H9 (cell line): Measurements from ENCODE around the gene GHSR. TPM values are rescaled to one million over a fixed set of nuclear protein-coding genes. Genes with fewer than 3 reads are reported as not detected.

Source experiments
- DNase-seq: peaks from one replicate; pipeline ENCODE4 v3.0.0-alpha.2; 2017
- H2AFZ ChIP-seq: one replicate; pipeline ENCODE4 v1.6.1; 2013; ENCODE audit warnings: mild to moderate bottlenecking, low read length, control low read depth, moderate library complexity
- H2AK5ac ChIP-seq: 2 replicates; pipeline ENCODE4 v1.6.1; 2013; ENCODE audit warnings: low read length, control low read depth, mixed read lengths; ENCODE audit not compliant: insufficient read length
- H2BK120ac ChIP-seq: one replicate; pipeline ENCODE4 v1.6.1; 2013; ENCODE audit warnings: low read depth, mild to moderate bottlenecking, low read length, control low read depth, inconsistent platforms; ENCODE audit not compliant: poor library complexity, severe bottlenecking
- H2BK12ac ChIP-seq: 2 replicates; pipeline ENCODE4 v1.6.1; 2013; ENCODE audit warnings: low read length, control low read depth, mixed read lengths, low read depth; ENCODE audit not compliant: insufficient read length
- H2BK15ac ChIP-seq: 2 replicates; pipeline ENCODE4 v1.6.1; 2013; ENCODE audit warnings: low read depth, low read length, control low read depth
- H2BK20ac ChIP-seq: one replicate; pipeline ENCODE4 v1.6.1; 2013; ENCODE audit warnings: low read depth, mild to moderate bottlenecking, low read length, control low read depth, inconsistent platforms; ENCODE audit not compliant: poor library complexity, severe bottlenecking
- H2BK5ac ChIP-seq: 2 replicates; pipeline ENCODE4 v1.6.1; 2013; ENCODE audit warnings: low read length, control low read depth, mixed read lengths; ENCODE audit not compliant: insufficient read length
- H3K14ac ChIP-seq: 2 replicates; pipeline ENCODE4 v1.6.1; 2013; ENCODE audit warnings: low read length, control low read depth; ENCODE audit not compliant: insufficient read depth
- H3K18ac ChIP-seq: 2 replicates; pipeline ENCODE4 v1.6.1; 2013; ENCODE audit warnings: low read depth, mild to moderate bottlenecking, mixed read lengths, low read length, control low read depth; ENCODE audit not compliant: insufficient read length
- H3K23ac ChIP-seq: 2 replicates; pipeline ENCODE4 v1.6.1; 2013; ENCODE audit warnings: low read length, control low read depth, mixed read lengths, low read depth; ENCODE audit not compliant: insufficient read length
- H3K23me2 ChIP-seq: 2 replicates; pipeline ENCODE4 v1.6.1; 2013; ENCODE audit warnings: low read depth, mild to moderate bottlenecking, mixed read lengths, low read length, control low read depth; ENCODE audit not compliant: insufficient read length, poor library complexity, severe bottlenecking
- H3K27ac ChIP-seq: 2 replicates; pipeline ENCODE4 v1.5.1; 2013; ENCODE audit warnings: low read length, control low read depth, mixed read lengths, low read depth; ENCODE audit not compliant: insufficient read length
- H3K27me3 ChIP-seq: 2 replicates; pipeline ENCODE4 v1.6.1; 2013; ENCODE audit warnings: low read length, control low read depth, inconsistent platforms; ENCODE audit not compliant: insufficient read depth
- H3K4ac ChIP-seq: 2 replicates; pipeline ENCODE4 v1.6.1; 2013; ENCODE audit warnings: low read depth, mild to moderate bottlenecking, control low read depth, inconsistent platforms, low read length, moderate library complexity
- H3K4me1 ChIP-seq: 2 replicates; pipeline ENCODE4 v1.6.1; 2013; ENCODE audit warnings: low read length, control low read depth, inconsistent platforms; ENCODE audit not compliant: insufficient read depth
- H3K4me2 ChIP-seq: 2 replicates; pipeline ENCODE4 v1.6.1; 2013; ENCODE audit warnings: low read length, control low read depth, mixed read lengths; ENCODE audit not compliant: insufficient read length, insufficient read depth
- H3K56ac ChIP-seq: 2 replicates; pipeline ENCODE4 v1.6.1; 2013; ENCODE audit warnings: low read depth, mild to moderate bottlenecking, mixed read lengths, low read length, control low read depth; ENCODE audit not compliant: insufficient read length
- H3K79me1 ChIP-seq: 2 replicates; pipeline ENCODE4 v1.6.1; 2013; ENCODE audit warnings: low read depth, mild to moderate bottlenecking, moderate library complexity, low read length, control low read depth, inconsistent platforms; ENCODE audit not compliant: insufficient read depth, poor library complexity, severe bottlenecking
- H3K79me2 ChIP-seq: 2 replicates; pipeline ENCODE4 v1.6.1; 2013; ENCODE audit warnings: low read length, control low read depth, inconsistent platforms; ENCODE audit not compliant: insufficient read depth
- H3K9ac ChIP-seq: 2 replicates; pipeline ENCODE4 v1.6.1; 2013; ENCODE audit warnings: low read length, control low read depth, mixed read lengths; ENCODE audit not compliant: insufficient read length; ENCODE audit errors: extremely low read depth
- H3K9me3 ChIP-seq: one replicate; pipeline ENCODE4 v1.6.1; 2013; ENCODE audit warnings: low read depth, low read length, inconsistent platforms; ENCODE audit not compliant: control insufficient read depth
- H3T11ph ChIP-seq: one replicate; pipeline ENCODE4 v1.6.1; 2013; ENCODE audit warnings: mild to moderate bottlenecking, low read length, control low read depth, inconsistent platforms
- H4K20me1 ChIP-seq: one replicate; pipeline ENCODE4 v1.6.1; 2013; ENCODE audit not compliant: control insufficient read depth, insufficient read length, insufficient read depth
- H4K5ac ChIP-seq: 2 replicates; pipeline ENCODE4 v1.6.1; 2013; ENCODE audit warnings: low read depth, mild to moderate bottlenecking, mixed read lengths, low read length, control low read depth; ENCODE audit not compliant: insufficient read length
- H4K8ac ChIP-seq: replicated peaks from 2 replicates; pipeline ENCODE4 v1.6.1; 2013; ENCODE audit warnings: low read length, control low read depth, mixed read lengths, low read depth; ENCODE audit not compliant: insufficient read length
- H4K91ac ChIP-seq: 2 replicates; pipeline ENCODE4 v1.6.1; 2013; ENCODE audit warnings: low read depth, mild to moderate bottlenecking, moderate library complexity, mixed read lengths, low read length, control low read depth; ENCODE audit not compliant: insufficient read length
- H3K27ac Mint-ChIP-seq, 3 experiments: 2 replicates in 2 of 3; 3 replicates in 1 of 3; pipeline ENCODE4 v1.8.0; 2020 to 2021; ENCODE audit warnings: mixed read lengths in 3 of 3, mild to moderate bottlenecking in 1 of 3, moderate library complexity in 1 of 3
- H3K27me3 Mint-ChIP-seq: 2 replicates; pipeline ENCODE4 v1.8.0; 2021; ENCODE audit warnings: low read depth, mild to moderate bottlenecking, moderate library complexity, mixed read lengths
- H3K36me3 Mint-ChIP-seq, 3 experiments: 2 replicates in 2 of 3; 3 replicates in 1 of 3; pipeline ENCODE4 v1.8.0; 2020 to 2021; ENCODE audit warnings: low read depth in 3 of 3, mixed read lengths in 3 of 3; ENCODE audit not compliant: insufficient read depth in 1 of 3
- H3K4me1 Mint-ChIP-seq, 2 experiments: 2 replicates each; pipeline ENCODE4 v1.8.0; 2020; ENCODE audit warnings: mixed read lengths in 2 of 2
- H3K4me3 Mint-ChIP-seq, 2 experiments: 2 replicates in 1 of 2; 3 replicates in 1 of 2; pipeline ENCODE4 v1.8.0; 2020 to 2021; ENCODE audit warnings: mild to moderate bottlenecking in 2 of 2, mixed read lengths in 2 of 2, moderate library complexity in 1 of 2
- H3K9me3 Mint-ChIP-seq, 2 experiments: 2 replicates in 1 of 2; 3 replicates in 1 of 2; pipeline ENCODE4 v1.8.0; 2020; ENCODE audit warnings: mild to moderate bottlenecking in 2 of 2, mixed read lengths in 2 of 2, moderate library complexity in 1 of 2
- WGBS: extraction: QIAGEN DNeasy Blood & Tissue Kit; methylation state at CpG from one replicate; pipeline ENCODE4 v1.1.7; 2013; ENCODE audit warnings: missing lambda C conversion rate, low lambda C conversion rate, mixed read lengths; ENCODE audit not compliant: insufficient read length; ENCODE audit errors: extremely low coverage; 5-methylcytosine and 5-hydroxymethylcytosine counted together
- total RNA-seq: library from RNA; stranded (reverse); gene quantifications from 2 replicates; pipeline ENCODE4 v1.2.1, GENCODE V29; 2021
- TF ChIP-seq, protein P1 (sequence below): fragments of 200-600 bp; sonication (generic); conservative IDR thresholded peaks from 3 replicates; pipeline ENCODE4 v1.8.0; 2021; ENCODE audit warnings: antibody characterized with exemption, mild to moderate bottlenecking

Gene GHSR
- total RNA-seq, 1 experiment from 2014 or later = not detected

DNA sequence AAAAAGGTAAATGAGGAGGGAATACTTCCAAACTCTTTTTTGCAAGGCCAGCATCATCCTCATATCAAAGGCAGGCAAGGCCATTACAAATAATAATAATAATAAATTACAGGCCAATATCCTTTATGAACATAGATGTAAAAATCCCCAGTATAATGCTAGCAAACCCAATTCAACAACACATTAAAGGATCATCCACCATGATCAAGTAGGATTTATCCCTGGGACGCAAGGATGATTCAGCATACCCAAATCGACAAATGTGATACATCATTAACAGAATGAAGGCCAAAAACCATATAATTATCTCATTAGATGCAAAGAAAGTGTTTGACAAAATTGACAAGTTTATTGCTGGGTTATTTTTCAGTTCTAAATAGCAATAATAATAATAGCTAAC is 53.6 kb downstream of the GHSR start:
- Histone ChIP-seq H3K27ac (no peak overlapping the region), H4K5ac (no peak overlapping the region), H4K20me1 (no peaks in the 10 kb centered on the region), H3K4me2 (no peak overlapping the region), H3K56ac (no peak overlapping the region), H3T11ph (no peak overlapping the region), H3K4me1 (no peaks in the 10 kb centered on the region), H4K8ac (no peak overlapping the region), H3K23ac (no peak overlapping the region), H3K9ac (no peak overlapping the region), H3K4ac (no peak overlapping the region), H3K79me2 (no peaks in the 10 kb centered on the region), H3K27me3 (no peaks in the 10 kb centered on the region), H2AFZ (no peak overlapping the region), H2BK120ac (no peak overlapping the region), H2BK12ac (no peak overlapping the region), H2BK15ac (no peak overlapping the region), H2BK5ac (no peak overlapping the region), H2BK20ac (no peak overlapping the region), H3K9me3 (no peaks in the 10 kb centered on the region), H2AK5ac (no peak overlapping the region), H4K91ac (no peak overlapping the region), H3K79me1 (no peaks in the 10 kb centered on the region), H3K14ac (no peak overlapping the region), H3K23me2 (no peaks in the 10 kb centered on the region), H3K18ac (no peak overlapping the region)
- Mint-ChIP-seq H3K27ac (no peak overlapping the region), H3K27me3 (no peaks in the 10 kb centered on the region), H3K4me1 (peaks cover 3 to 11% of the 10 kb centered on the region in 2 experiments; a peak in 2 of 4 replicates), H3K36me3 (peaks cover 12 to 16% (median 13%) of the 10 kb centered on the region in 3 experiments), H3K9me3 (no peaks in the 10 kb centered on the region), H3K4me3 (no peak overlapping the region)
- TF ChIP-seq, protein P1, sequence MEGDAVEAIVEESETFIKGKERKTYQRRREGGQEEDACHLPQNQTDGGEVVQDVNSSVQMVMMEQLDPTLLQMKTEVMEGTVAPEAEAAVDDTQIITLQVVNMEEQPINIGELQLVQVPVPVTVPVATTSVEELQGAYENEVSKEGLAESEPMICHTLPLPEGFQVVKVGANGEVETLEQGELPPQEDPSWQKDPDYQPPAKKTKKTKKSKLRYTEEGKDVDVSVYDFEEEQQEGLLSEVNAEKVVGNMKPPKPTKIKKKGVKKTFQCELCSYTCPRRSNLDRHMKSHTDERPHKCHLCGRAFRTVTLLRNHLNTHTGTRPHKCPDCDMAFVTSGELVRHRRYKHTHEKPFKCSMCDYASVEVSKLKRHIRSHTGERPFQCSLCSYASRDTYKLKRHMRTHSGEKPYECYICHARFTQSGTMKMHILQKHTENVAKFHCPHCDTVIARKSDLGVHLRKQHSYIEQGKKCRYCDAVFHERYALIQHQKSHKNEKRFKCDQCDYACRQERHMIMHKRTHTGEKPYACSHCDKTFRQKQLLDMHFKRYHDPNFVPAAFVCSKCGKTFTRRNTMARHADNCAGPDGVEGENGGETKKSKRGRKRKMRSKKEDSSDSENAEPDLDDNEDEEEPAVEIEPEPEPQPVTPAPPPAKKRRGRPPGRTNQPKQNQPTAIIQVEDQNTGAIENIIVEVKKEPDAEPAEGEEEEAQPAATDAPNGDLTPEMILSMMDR = no peak
- no CpG with 5 or more reads among the region's 2 CpGs for WGBS
- no peak for DNase-seq

Other genes starting within 250 kb of the GHSR start
- not detected in 2 replicates for gene TNFSF10, start 75.0 kb upstream of the GHSR start, total RNA-seq